Ishikawa (cell line): ENCODE data around the gene CRELD1.

Experiments used
- CEBPB ChIP-seq: IDR thresholded peaks from 2 replicates; pipeline ENCODE4 v1.6.1; 2012
- CREB1 ChIP-seq: IDR thresholded peaks from 2 replicates; pipeline ENCODE4 v1.6.1; 2012; ENCODE audit warnings: low read depth
- EGR1 ChIP-seq: IDR thresholded peaks from 2 replicates; pipeline ENCODE4 v1.6.1; 2012
- EP300 ChIP-seq: IDR thresholded peaks from 2 replicates; pipeline ENCODE4 v1.6.1; 2012; ENCODE audit warnings: borderline replicate concordance
- FOXM1 ChIP-seq: IDR thresholded peaks from 2 replicates; pipeline ENCODE4 v1.6.1; 2012; ENCODE audit warnings: low read depth, borderline replicate concordance
- NFIC ChIP-seq: IDR thresholded peaks from 2 replicates; pipeline ENCODE4 v1.6.1; 2012
- RAD21 ChIP-seq: IDR thresholded peaks from 2 replicates; pipeline ENCODE4 v1.6.1; 2012; ENCODE audit warnings: low read depth
- TAF1 ChIP-seq: IDR thresholded peaks from 2 replicates; pipeline ENCODE4 v1.6.1; 2012; ENCODE audit warnings: low read depth, mild to moderate bottlenecking
- TCF12 ChIP-seq: IDR thresholded peaks from 2 replicates; pipeline ENCODE4 v1.6.1; 2012; ENCODE audit warnings: low read depth
- TEAD4 ChIP-seq: IDR thresholded peaks from 2 replicates; pipeline ENCODE4 v1.6.1; 2012
- YY1 ChIP-seq: IDR thresholded peaks from 2 replicates; pipeline ENCODE4 v1.6.1; 2012; ENCODE audit warnings: low read depth
- ZBTB7A ChIP-seq: IDR thresholded peaks from 2 replicates; pipeline ENCODE4 v1.6.1; 2012; ENCODE audit warnings: low read depth
- TF ChIP-seq, protein P1 (sequence below): IDR thresholded peaks from 2 replicates; pipeline ENCODE4 v1.6.1; 2012; ENCODE audit warnings: low read depth, mild to moderate bottlenecking
- TF ChIP-seq, protein P2 (sequence below): IDR thresholded peaks from 2 replicates; pipeline ENCODE4 v1.6.1; 2012
- TF ChIP-seq, protein P3 (sequence below): IDR thresholded peaks from 2 replicates; pipeline ENCODE4 v1.6.1; 2012

Gene CRELD1

DNA sequence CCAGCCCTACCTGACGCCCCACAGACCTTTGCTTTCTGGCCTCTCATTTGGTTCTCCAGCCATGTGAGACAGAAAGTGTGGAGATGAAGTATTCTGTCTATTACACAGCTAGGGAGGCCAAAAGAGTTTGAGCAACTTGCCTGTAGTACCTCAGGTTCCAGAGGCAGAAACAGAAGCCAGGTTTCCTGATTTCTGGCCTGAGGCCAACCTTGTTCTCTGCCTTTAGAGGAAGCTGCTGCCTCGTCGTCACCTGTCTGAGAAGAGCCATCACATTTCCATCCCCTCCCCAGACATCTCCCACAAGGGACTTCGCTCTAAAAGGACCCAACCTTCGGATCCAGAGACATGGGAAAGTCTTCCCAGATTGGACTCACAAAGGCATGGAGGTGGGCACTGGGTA, 27.2 kb upstream of the CRELD1 start:
- TF ChIP-seq, protein P1, sequence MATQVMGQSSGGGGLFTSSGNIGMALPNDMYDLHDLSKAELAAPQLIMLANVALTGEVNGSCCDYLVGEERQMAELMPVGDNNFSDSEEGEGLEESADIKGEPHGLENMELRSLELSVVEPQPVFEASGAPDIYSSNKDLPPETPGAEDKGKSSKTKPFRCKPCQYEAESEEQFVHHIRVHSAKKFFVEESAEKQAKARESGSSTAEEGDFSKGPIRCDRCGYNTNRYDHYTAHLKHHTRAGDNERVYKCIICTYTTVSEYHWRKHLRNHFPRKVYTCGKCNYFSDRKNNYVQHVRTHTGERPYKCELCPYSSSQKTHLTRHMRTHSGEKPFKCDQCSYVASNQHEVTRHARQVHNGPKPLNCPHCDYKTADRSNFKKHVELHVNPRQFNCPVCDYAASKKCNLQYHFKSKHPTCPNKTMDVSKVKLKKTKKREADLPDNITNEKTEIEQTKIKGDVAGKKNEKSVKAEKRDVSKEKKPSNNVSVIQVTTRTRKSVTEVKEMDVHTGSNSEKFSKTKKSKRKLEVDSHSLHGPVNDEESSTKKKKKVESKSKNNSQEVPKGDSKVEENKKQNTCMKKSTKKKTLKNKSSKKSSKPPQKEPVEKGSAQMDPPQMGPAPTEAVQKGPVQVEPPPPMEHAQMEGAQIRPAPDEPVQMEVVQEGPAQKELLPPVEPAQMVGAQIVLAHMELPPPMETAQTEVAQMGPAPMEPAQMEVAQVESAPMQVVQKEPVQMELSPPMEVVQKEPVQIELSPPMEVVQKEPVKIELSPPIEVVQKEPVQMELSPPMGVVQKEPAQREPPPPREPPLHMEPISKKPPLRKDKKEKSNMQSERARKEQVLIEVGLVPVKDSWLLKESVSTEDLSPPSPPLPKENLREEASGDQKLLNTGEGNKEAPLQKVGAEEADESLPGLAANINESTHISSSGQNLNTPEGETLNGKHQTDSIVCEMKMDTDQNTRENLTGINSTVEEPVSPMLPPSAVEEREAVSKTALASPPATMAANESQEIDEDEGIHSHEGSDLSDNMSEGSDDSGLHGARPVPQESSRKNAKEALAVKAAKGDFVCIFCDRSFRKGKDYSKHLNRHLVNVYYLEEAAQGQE = no peak
- TF ChIP-seq NFIC = no peak
- TF ChIP-seq ZBTB7A = no peak
- no peak for TF ChIP-seq FOXM1
- no peak for TF ChIP-seq RAD21
- no peak for TF ChIP-seq CREB1
- TF ChIP-seq YY1 = no peak
- no peak for TF ChIP-seq EGR1
- TF ChIP-seq CEBPB = no peak
- no peak for TF ChIP-seq TCF12
- TF ChIP-seq, protein P2, sequence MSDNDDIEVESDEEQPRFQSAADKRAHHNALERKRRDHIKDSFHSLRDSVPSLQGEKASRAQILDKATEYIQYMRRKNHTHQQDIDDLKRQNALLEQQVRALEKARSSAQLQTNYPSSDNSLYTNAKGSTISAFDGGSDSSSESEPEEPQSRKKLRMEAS = no peak
- TF ChIP-seq, protein P3, sequence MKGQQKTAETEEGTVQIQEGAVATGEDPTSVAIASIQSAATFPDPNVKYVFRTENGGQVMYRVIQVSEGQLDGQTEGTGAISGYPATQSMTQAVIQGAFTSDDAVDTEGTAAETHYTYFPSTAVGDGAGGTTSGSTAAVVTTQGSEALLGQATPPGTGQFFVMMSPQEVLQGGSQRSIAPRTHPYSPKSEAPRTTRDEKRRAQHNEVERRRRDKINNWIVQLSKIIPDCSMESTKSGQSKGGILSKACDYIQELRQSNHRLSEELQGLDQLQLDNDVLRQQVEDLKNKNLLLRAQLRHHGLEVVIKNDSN = no peak
- no peak for TF ChIP-seq EP300
- TF ChIP-seq TEAD4 = no peak
- no peak for TF ChIP-seq TAF1

DNA sequence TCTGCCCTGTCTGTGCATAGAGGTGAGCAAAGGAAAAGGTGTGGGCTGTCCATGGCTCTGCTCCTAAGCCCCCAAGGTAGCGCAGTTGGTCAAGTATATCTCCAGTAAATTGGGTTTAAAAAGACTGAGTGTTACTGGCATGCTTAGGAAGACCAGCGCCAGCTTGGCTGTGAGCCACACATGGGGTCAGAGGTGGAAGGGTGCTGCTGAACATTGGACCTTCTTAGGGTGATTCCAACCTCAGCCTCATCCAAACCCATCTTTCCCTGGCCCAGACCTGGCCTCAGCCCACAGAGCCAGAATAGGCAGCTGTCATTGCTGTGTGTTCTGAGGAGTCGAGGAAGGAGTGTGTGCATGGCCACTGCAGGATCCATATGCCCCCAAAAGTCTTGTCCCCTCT, 25.3 kb upstream of the CRELD1 start:
- no peak for TF ChIP-seq CEBPB
- TF ChIP-seq TCF12 = no peak
- TF ChIP-seq EGR1 = no peak
- no peak for TF ChIP-seq ZBTB7A
- TF ChIP-seq, protein P3 = no peak
- no peak for TF ChIP-seq EP300
- TF ChIP-seq, protein P2 = no peak
- TF ChIP-seq FOXM1 = no peak
- TF ChIP-seq TAF1 = no peak
- no peak for TF ChIP-seq YY1
- TF ChIP-seq CREB1 = no peak
- TF ChIP-seq, protein P1 = no peak
- no peak for TF ChIP-seq RAD21
- TF ChIP-seq NFIC = no peak
- TF ChIP-seq TEAD4 = no peak

DNA sequence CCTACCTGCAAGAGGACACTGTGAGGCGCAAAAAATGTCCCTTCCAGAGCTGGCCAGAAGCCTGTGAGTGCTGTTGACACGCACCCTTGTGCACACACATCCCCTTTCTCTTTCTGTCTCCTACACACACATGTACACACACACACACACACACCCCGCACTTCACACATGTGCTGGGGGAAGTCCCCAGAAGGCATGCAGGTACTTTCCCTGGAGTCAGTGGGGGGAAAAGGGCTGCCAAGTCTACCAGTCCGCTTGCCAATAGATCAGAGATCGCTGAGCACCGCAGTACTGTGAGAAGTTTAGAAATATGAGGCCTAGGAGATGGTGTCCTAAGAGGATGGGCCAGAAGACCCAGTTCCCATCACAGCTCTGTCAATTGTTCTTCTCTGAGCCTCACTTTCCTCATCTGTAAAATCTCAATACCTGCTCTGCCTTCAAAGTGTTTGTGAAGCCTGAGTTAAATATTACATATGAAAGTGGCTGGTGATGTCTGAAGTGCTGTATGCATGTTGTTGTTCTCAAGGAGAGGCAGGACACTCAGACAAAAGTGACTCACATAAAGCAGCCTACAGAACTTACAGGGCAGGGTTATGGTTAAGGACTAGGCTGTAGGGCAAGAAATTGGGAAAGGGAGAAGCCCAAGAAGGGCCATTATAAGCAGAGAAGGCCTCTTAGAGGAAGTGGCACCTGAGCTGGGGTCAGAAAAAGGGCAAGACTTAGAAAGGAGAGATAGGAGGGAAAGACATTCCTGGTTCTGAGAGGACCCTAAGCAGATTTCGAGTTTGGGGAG, 24.2 kb upstream of the CRELD1 start:
- no peak for TF ChIP-seq FOXM1
- TF ChIP-seq, protein P2 = no peak
- no peak for TF ChIP-seq CREB1
- TF ChIP-seq NFIC = no peak
- TF ChIP-seq, protein P1 = no peak
- TF ChIP-seq TEAD4 = no peak
- no peak for TF ChIP-seq TCF12
- TF ChIP-seq YY1 = no peak
- TF ChIP-seq ZBTB7A = no peak
- no peak for TF ChIP-seq TAF1
- TF ChIP-seq EGR1 = no peak
- TF ChIP-seq CEBPB = no peak
- TF ChIP-seq EP300 = no peak
- TF ChIP-seq, protein P3 = no peak
